Skeletal muscle tissue (tissue), 4 donors: Measurements from ENCODE around the gene OSGIN1. TPM values are rescaled to one million over a fixed set of nuclear protein-coding genes. Genes with fewer than 3 reads are reported as not detected.
A peak's percentile ranks its signal among the peaks of the same experiment; 100 is the strongest.

Experiments used
- H3K27ac ChIP-seq: one replicate; pipeline ENCODE4 v1.7.0; 2013; ENCODE audit warnings: mild to moderate bottlenecking, low read depth, low read length, inconsistent platforms
- H3K27me3 ChIP-seq, 3 donors: one replicate each; pipeline ENCODE4 v1.7.0; 2013; ENCODE audit warnings: low read length in 3 of 3; ENCODE audit not compliant: control insufficient read depth in 3 of 3, insufficient read depth in 3 of 3
- H3K36me3 ChIP-seq, 3 donors: one replicate each; pipeline ENCODE4 v1.7.0; 2013; ENCODE audit warnings: low read length in 3 of 3; ENCODE audit not compliant: control insufficient read depth in 3 of 3, insufficient read depth in 3 of 3
- H3K4me1 ChIP-seq, 3 donors: one replicate each; pipeline ENCODE4 v1.7.0; 2013; ENCODE audit warnings: low read length in 3 of 3, mild to moderate bottlenecking in 3 of 3; ENCODE audit not compliant: control insufficient read depth in 3 of 3, insufficient read depth in 3 of 3
- H3K4me3 ChIP-seq, 3 donors: one replicate each; pipeline ENCODE4 v1.7.0; 2013; ENCODE audit warnings: low read length in 3 of 3
- H3K9ac ChIP-seq, 3 donors: one replicate each; pipeline ENCODE4 v1.7.0; 2013; ENCODE audit warnings: low read length in 3 of 3, mild to moderate bottlenecking in 3 of 3, moderate library complexity in 2 of 3, low read depth in 1 of 3
- H3K9me3 ChIP-seq, 3 donors: one replicate each; pipeline ENCODE4 v1.7.0; 2013; ENCODE audit warnings: low read length in 3 of 3; ENCODE audit not compliant: control insufficient read depth in 3 of 3
- total RNA-seq: library from RNA; depleted of rRNA; stranded (reverse); fragments of >200 nt; gene quantifications from one replicate; pipeline ENCODE4 v1.2.3, GENCODE V29; 2014
- donor health status: Osteomylitis.

Gene OSGIN1
- total RNA-seq, 1 donor from 2014 or later: 0.52 TPM

DNA sequence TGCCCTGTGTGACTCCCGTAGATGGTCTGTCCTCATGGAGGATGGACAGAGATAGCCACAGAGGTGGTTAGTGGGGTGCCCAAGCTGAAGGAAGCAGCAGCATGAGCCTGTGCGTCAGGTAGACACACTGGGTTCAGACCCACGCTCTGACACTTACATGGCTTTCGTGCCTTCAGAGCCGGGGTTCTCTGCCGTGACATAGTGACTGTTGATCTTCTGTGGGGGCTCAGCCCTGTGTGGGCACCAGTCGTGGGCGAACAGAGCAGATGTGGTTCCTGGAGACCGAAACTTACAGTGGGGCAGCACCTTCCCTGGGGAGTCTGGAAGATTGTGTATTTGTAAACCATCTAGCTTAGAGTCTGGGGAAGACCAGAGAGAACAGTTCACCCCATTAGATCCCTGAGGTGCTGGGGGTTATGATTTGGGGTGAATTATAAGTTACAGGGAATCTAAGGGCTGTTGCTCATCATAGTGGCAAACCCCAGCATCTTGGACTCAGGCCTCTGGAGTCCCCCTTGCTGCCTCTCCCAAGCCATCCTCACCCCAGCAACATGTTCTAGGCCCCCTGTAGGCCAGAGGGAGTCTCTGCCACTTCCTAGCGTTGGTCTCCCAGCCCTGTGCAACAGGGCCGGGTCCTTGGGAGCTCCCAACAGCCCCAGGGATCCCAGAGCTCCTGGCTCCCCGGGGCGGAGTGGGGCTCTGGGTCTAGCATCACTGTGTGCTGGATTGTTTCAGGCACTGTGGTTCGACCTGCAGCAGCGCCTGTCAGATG lies 43.6 kb downstream of the OSGIN1 start:
- H3K4me1 ChIP-seq: peaks cover 8 to 15% (median 10%) of the 10 kb centered on the region in 3 donors
- H3K36me3 ChIP-seq: no peaks in the 10 kb centered on the region
- no peak overlapping the region for H3K27ac ChIP-seq
- no peaks in the 10 kb centered on the region for H3K9me3 ChIP-seq
- no peak overlapping the region for H3K9ac ChIP-seq
- H3K4me3 ChIP-seq: no peak overlapping the region
- peaks cover 11 to 38% (median 26%) of the 10 kb centered on the region in 3 donors for H3K27me3 ChIP-seq

DNA sequence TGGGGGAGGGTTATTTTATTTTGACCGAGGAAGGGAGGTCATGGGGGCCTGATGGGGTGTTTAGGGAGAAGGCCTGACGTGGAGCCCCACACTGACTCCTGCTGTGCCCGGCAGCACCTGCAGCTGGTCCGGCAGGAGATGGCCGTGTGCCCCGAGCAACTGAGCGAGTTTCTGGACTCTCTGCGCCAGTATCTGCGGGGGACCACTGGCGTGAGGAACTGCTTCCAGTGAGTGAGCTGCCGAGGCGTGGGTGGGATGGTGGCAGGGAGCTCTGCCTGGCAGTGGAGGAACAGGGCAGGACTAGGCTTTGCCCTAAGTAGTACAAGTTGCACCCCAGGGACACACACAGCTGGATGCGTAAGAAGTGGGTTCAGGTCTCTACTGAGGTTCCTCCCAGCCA lies 45.1 kb downstream of the OSGIN1 start:
- peaks cover 1 to 6% (median 3%) of the 10 kb centered on the region in 3 donors for H3K4me1 ChIP-seq
- H3K27ac ChIP-seq: no peak overlapping the region
- H3K9ac ChIP-seq: no peak overlapping the region
- H3K9me3 ChIP-seq: no peaks in the 10 kb centered on the region
- no peak overlapping the region for H3K4me3 ChIP-seq
- peaks cover 11 to 38% (median 31%) of the 10 kb centered on the region in 3 donors for H3K27me3 ChIP-seq
- no peaks in the 10 kb centered on the region for H3K36me3 ChIP-seq

DNA sequence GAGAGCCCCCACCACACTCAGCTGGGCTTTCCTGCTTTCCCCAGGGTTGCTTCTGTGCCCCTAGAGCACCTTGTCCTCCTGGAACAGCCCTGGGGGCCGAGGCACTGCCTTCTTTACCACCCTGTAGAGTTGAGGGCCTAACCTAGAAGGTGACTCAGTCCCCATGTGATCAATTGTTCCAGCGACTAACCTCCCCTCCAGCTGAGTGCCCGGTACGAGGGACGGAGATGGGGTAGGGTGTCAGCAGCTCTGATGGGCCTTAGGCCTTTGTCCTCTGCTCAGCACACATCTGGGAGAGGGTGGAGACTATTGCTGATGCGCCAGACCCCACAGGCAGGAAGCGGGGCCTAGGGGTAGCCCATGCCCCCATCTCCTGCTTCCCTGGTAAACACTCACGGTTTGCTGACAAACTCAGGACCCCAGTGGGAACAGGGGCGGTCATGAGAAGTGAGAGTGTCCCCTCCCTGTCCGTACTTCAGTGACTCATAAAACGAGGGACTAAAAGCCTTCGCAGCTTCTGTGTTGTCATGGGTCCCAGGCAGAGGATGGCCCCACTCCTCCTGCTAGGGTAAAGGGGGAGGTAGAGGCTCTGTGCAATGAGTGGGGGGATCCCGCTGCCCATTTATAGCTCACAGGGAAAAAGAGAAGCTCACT lies 48.1 kb downstream of the OSGIN1 start:
- Histone ChIP-seq H3K9me3 (no peaks in the 10 kb centered on the region), H3K27me3 (peaks cover 11 to 37% (median 28%) of the 10 kb centered on the region in 3 donors), H3K4me1 (no peaks in the 10 kb centered on the region)

DNA sequence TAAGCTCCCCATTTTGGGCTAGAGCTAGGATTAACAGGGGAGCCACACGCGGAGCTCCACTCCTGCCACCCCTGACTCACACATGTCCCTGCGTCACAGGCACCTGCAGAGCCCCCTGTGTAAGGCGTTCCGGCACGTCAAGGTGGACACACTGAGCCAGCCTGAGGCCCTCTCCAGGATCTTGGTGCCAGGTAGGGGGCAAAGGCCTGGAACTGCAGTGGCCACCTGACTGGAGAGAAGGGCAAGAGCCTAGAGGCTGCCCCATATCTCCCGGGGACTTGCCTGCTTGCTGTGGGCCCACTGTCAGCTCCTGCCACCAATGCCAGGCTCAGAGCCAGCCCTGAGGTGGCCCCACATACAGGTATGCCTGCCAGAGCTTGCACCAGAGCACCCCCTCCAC lies 48.7 kb downstream of the OSGIN1 start:
- no peak overlapping the region for H3K4me3 ChIP-seq
- no peak overlapping the region for H3K27ac ChIP-seq
- no peaks in the 10 kb centered on the region for H3K4me1 ChIP-seq
- H3K27me3 ChIP-seq: peaks cover 6 to 31% (median 26%) of the 10 kb centered on the region in 3 donors
- H3K9ac ChIP-seq: no peak overlapping the region
- no peaks in the 10 kb centered on the region for H3K36me3 ChIP-seq
- no peaks in the 10 kb centered on the region for H3K9me3 ChIP-seq

More for the DNA sequence above, 48.1 kb downstream of the OSGIN1 start:
- H3K27ac ChIP-seq: no peak overlapping the region
- H3K9ac ChIP-seq: no peak overlapping the region
- no peak overlapping the region for H3K4me3 ChIP-seq
- H3K36me3 ChIP-seq: no peaks in the 10 kb centered on the region

DNA sequence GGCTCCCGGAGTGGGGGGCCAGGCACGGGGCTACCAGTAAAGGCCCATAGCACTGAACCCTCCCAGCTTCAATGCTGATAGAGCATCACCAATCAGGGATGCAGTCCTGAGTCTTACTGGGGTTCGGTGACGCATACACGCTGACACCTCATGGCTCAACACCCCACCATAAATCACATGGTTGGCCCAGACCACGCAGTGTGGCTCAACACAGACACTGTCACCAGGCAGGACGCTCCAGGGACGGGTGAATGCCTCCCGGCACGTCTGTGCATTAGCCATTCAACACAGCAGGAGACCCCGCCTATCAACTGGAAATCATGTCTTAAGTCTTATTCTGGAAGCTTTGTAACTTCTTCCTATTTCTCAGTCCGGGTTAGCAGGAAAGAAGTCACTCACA lies 50.0 kb downstream of the OSGIN1 start:
- peaks cover 0 to 4% (median 0%) of the 10 kb centered on the region in 3 donors for H3K4me1 ChIP-seq
- no peaks in the 10 kb centered on the region for H3K36me3 ChIP-seq
- no peaks in the 10 kb centered on the region for H3K9me3 ChIP-seq
- H3K27ac ChIP-seq: no peak overlapping the region
- no peak overlapping the region for H3K9ac ChIP-seq
- H3K4me3 ChIP-seq: no peak overlapping the region
- H3K27me3 ChIP-seq: peaks cover 11 to 28% (median 20%) of the 10 kb centered on the region in 3 donors

DNA sequence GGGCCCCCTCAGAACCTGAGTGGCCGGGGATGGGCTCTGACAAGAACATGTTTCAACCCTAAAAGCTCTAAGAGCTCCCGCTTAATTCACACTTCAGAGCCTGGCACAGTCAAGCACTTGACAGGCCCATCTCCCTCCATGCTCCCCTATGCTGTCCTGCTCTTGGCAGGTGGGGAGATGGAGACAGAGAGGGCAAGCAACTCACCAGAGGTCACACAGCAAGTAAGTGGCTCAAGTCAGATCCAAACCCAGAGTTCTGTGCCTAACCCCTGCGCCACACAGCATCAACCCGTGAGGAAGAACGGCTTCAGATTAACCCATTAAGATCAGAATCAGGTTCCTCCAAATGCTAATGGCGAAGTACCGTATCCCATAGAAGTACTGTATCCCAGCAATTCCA lies 51.4 kb downstream of the OSGIN1 start:
- Histone ChIP-seq H3K27me3 (peaks cover 9 to 16% (median 13%) of the 10 kb centered on the region in 3 donors), H3K4me3 (no peak overlapping the region), H3K27ac (no peak overlapping the region), H3K9me3 (no peaks in the 10 kb centered on the region), H3K36me3 (no peaks in the 10 kb centered on the region), H3K4me1 (peaks cover 0 to 8% (median 5%) of the 10 kb centered on the region in 3 donors), H3K9ac (no peak overlapping the region)

DNA sequence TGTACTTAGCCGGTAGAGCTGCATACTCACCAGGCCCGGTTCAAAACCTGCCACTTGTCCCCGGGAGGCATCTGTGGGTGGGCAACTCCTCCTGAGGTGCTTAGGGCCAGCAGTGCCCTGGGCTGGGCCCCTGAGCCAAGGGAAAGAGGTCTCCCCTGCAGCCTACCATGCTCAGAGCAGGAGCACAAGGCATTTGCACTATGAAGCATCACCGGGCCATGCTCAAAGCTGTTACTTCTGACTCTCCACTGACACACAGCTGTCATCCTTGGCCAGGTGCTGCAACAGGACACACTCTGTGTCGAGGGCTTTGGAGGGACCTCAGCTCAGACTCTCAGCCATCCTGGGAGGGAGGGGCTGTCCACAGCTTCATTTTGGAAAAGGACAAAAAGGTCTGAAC lies 52.4 kb downstream of the OSGIN1 start:
- Histone ChIP-seq H3K27ac (no peak overlapping the region), H3K9me3 (no peaks in the 10 kb centered on the region), H3K9ac (no peak overlapping the region), H3K4me1 (peaks cover 0 to 8% (median 5%) of the 10 kb centered on the region in 3 donors), H3K36me3 (no peaks in the 10 kb centered on the region), H3K27me3 (peaks cover 9 to 14% (median 13%) of the 10 kb centered on the region in 3 donors), H3K4me3 (no peak overlapping the region)

DNA sequence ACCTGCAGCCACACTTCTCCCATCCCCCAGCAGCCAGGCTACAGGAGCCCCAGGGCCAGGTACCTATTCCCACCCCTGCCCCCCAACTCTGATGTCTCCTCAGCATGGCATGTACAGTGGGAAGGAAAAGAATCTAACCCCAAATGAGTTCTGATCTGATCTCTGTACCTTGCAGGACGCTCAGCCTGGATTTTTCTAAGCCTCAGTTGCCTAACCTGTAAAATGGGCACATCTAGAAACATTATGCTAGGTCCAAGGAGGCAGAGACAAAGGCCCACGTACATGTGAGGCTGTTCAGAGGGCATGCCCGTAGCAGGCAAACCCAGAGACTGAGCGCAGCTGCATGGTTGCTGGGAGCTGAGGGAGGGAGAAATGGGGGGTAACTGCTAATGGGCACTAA lies 54.5 kb downstream of the OSGIN1 start:
- peaks cover 5 to 9% (median 8%) of the 10 kb centered on the region in 3 donors for H3K27me3 ChIP-seq
- no peak overlapping the region for H3K9ac ChIP-seq
- H3K27ac ChIP-seq: no peak overlapping the region
- H3K4me3 ChIP-seq: no peak overlapping the region
- H3K9me3 ChIP-seq: no peaks in the 10 kb centered on the region
- H3K4me1 ChIP-seq: peaks cover 0 to 8% (median 5%) of the 10 kb centered on the region in 3 donors
- no peaks in the 10 kb centered on the region for H3K36me3 ChIP-seq

DNA sequence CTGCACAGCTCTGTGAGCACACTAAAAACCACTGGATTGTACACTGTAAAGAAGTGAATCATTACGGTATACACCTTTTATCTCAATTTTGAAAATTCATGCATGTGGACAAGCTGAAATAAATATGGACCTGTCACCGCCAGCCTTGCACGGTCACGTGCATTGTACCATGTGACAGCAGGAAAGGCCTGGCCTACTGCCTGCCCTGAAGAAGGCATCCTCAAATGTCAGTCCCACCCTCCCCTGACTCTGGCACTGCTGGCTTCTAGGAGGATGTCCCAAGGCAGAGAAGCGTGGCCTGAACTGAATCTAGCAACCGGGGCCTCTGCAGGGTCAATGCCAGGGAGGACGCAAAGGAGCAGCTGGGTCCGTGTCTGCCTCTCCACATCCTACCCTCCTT lies 54.9 kb downstream of the OSGIN1 start:
- peaks cover 5 to 9% (median 6%) of the 10 kb centered on the region in 3 donors for H3K27me3 ChIP-seq
- peak overlapping the region in 1 of 3 donors; percentile 54 for H3K4me3 ChIP-seq
- H3K9me3 ChIP-seq: no peaks in the 10 kb centered on the region
- H3K36me3 ChIP-seq: no peaks in the 10 kb centered on the region
- H3K9ac ChIP-seq: no peak overlapping the region
- no peak overlapping the region for H3K27ac ChIP-seq
- H3K4me1 ChIP-seq: peaks cover 0 to 8% (median 5%) of the 10 kb centered on the region in 3 donors

DNA sequence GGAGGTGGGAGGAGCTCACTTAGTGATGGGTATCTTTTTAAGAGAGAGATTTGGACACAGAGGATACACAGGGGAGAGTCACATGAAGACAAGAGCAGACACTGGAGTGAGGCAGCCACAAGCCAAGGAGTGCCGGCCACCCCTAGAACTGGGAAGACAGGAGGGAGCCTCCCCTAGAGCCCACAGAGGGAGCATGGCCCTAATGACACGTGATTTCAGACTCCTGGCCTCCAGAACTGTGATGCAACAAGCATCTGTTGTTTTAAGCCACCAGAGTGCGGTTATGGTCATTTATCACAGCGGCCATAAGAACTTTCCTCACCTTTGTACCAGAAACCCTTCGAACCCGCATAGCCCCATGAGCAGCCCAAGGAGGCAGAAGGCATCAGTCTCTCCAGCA lies 56.2 kb downstream of the OSGIN1 start:
- Histone ChIP-seq H3K36me3 (no peaks in the 10 kb centered on the region), H3K4me3 (no peak overlapping the region), H3K27ac (no peak overlapping the region), H3K27me3 (peaks cover 4 to 9% (median 5%) of the 10 kb centered on the region in 3 donors), H3K9ac (no peak overlapping the region), H3K9me3 (no peaks in the 10 kb centered on the region), H3K4me1 (peaks cover 0 to 8% (median 5%) of the 10 kb centered on the region in 3 donors)
